Loucy (cell line): Measurements from ENCODE around the gene C11orf42.

Experiments
- H2AFZ ChIP-seq: fragments of 200-600 bp; sonication (generic); 2 replicates; pipeline ENCODE4 v1.6.0; 2016; ENCODE audit warnings: antibody characterized with exemption, mild to moderate bottlenecking, low read length, moderate library complexity
- H3F3A ChIP-seq: fragments of 200-600 bp; 2 replicates; pipeline ENCODE4 v1.6.0; 2016; ENCODE audit warnings: antibody characterized with exemption, low read depth, mild to moderate bottlenecking
- H3K27me3 ChIP-seq: fragments of 200-600 bp; sonication (generic); 2 replicates; pipeline ENCODE4 v1.6.1; 2014; ENCODE audit warnings: low read length, mild to moderate bottlenecking; ENCODE audit not compliant: insufficient read depth, poor library complexity, severe bottlenecking
- H3K36me3 ChIP-seq: fragments of 200-600 bp; sonication (generic); 2 replicates; pipeline ENCODE4 v1.6.1; 2016; ENCODE audit warnings: low read length; ENCODE audit not compliant: insufficient read depth
- H3K4me1 ChIP-seq: fragments of 200-600 bp; sonication (generic); 2 replicates; pipeline ENCODE4 v1.5.1; 2014; ENCODE audit warnings: low read length, mild to moderate bottlenecking; ENCODE audit not compliant: insufficient read depth, poor library complexity, severe bottlenecking
- H3K4me2 ChIP-seq: fragments of 200-600 bp; sonication (generic); 2 replicates; pipeline ENCODE4 v1.6.0; 2014; ENCODE audit warnings: antibody characterized with exemption, low read length, low read depth, mild to moderate bottlenecking; ENCODE audit not compliant: poor library complexity, severe bottlenecking
- H3K4me3 ChIP-seq: fragments of 200-600 bp; sonication (generic); 2 replicates; pipeline ENCODE4 v1.5.1; 2014; ENCODE audit warnings: low read length, mild to moderate bottlenecking, mixed read lengths; ENCODE audit not compliant: poor library complexity, severe bottlenecking
- H3K79me2 ChIP-seq: fragments of 200-600 bp; sonication (generic); 2 replicates; pipeline ENCODE4 v1.6.1; 2014; ENCODE audit warnings: low read length; ENCODE audit not compliant: insufficient read depth
- H3K9ac ChIP-seq: fragments of 200-600 bp; sonication (generic); 2 replicates; pipeline ENCODE4 v1.6.0; 2014; ENCODE audit warnings: mild to moderate bottlenecking, low read depth, low read length, moderate library complexity; ENCODE audit not compliant: poor library complexity, severe bottlenecking
- H3K9me2 ChIP-seq: fragments of 200-600 bp; sonication (generic); replicated peaks from 2 replicates; pipeline ENCODE4 v1.6.1; 2016; ENCODE audit warnings: low read depth, low read length, mixed read lengths
- H3K9me3 ChIP-seq: fragments of 200-600 bp; sonication (generic); 2 replicates; pipeline ENCODE4 v1.6.1; 2014; ENCODE audit warnings: mild to moderate bottlenecking, antibody characterized with exemption, low read length, low read depth; ENCODE audit not compliant: insufficient read depth
- H4K20me1 ChIP-seq: fragments of 200-600 bp; sonication (generic); 2 replicates; pipeline ENCODE4 v1.6.0; 2014; ENCODE audit warnings: antibody characterized with exemption, low read length, mild to moderate bottlenecking; ENCODE audit not compliant: insufficient read depth, poor library complexity, severe bottlenecking
- CTCF ChIP-seq: fragments of 200-600 bp; sonication (generic); conservative IDR thresholded peaks from 2 replicates; pipeline ENCODE4 v1.5.1; 2014; ENCODE audit warnings: mild to moderate bottlenecking, antibody characterized with exemption, low read length
- EZH2phosphoT487 ChIP-seq: fragments of 200-600 bp; IDR thresholded peaks from 2 replicates; pipeline ENCODE4 v1.6.1; 2018; ENCODE audit warnings: antibody characterized with exemption, mild to moderate bottlenecking, moderate library complexity, borderline replicate concordance

C11orf42 gene

GRCh38 chr11:6204706-6205105 lies 651 bp upstream of the C11orf42 start:
- Histone ChIP-seq H3K79me2 (no peaks in the 10 kb centered on the region), H2AFZ (no peak overlapping the region), H3K4me1 (peaks cover 5% of the 10 kb centered on the region), H3K9me2 (no peaks in the 10 kb centered on the region), H3K27me3 (no peaks in the 10 kb centered on the region), H3K4me3 (no peak overlapping the region), H3K9ac (no peak overlapping the region), H3K36me3 (no peaks in the 10 kb centered on the region; the same call in 1 of the 2 replicates), H3K4me2 (no peak overlapping the region), H4K20me1 (no peaks in the 10 kb centered on the region), H3K9me3 (no peaks in the 10 kb centered on the region), H3F3A (no peaks in the 10 kb centered on the region)
- TF ChIP-seq EZH2phosphoT487 (no peak), CTCF (no peak)

- Histone ChIP-seq H3K36me3 (peaks cover 7% of the 10 kb centered on the region; the same call in 1 of the 2 replicates), H3K9ac (no peak overlapping the region), H3K27me3 (no peaks in the 10 kb centered on the region), H3K4me3 (no peak overlapping the region), H3K4me1 (peaks cover 5% of the 10 kb centered on the region), H4K20me1 (no peaks in the 10 kb centered on the region), H3K4me2 (no peak overlapping the region), H2AFZ (no peak overlapping the region), H3K9me2 (no peaks in the 10 kb centered on the region), H3K79me2 (no peaks in the 10 kb centered on the region), H3F3A (no peaks in the 10 kb centered on the region), H3K9me3 (no peaks in the 10 kb centered on the region)
- TF ChIP-seq EZH2phosphoT487: no peak
- no peak for TF ChIP-seq CTCF
Observed at GRCh38 chr11:6206456-6207180, 1.3 kb downstream of the C11orf42 start.

DNA sequence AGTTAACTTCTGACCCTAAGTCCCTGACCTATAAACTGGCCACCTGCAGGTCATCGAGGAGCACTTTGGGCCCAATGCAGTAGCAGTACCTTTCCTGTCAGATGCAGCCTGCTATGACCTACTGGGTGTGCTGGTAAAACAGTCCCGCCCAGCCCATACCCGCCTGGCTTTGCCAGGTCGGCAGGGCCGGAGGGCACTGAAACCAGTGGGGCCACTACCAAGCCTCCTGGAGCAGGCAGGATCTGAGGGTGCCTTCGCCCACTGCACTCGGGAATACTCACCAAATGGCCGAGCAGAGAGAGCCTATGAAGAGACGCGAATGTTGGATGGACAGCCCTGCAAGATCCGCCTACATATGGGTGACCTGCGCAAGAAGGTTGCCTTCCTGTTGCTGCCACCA lies 4.4 kb downstream of the C11orf42 start:
- Histone ChIP-seq H3K36me3 (peaks cover 27% of the 10 kb centered on the region; the same call in 1 of the 2 replicates), H3K9me2 (no peaks in the 10 kb centered on the region), H3K4me1 (no peaks in the 10 kb centered on the region), H3F3A (no peaks in the 10 kb centered on the region), H3K79me2 (no peaks in the 10 kb centered on the region), H3K9ac (no peak overlapping the region), H3K4me2 (no peak overlapping the region), H3K9me3 (no peaks in the 10 kb centered on the region), H4K20me1 (no peaks in the 10 kb centered on the region), H3K4me3 (no peak overlapping the region), H3K27me3 (no peaks in the 10 kb centered on the region), H2AFZ (no peak overlapping the region)
- no peak for TF ChIP-seq EZH2phosphoT487
- TF ChIP-seq CTCF: no peak
